ENCODE measurements around the gene KANK4.

The KANK4 gene

DNA sequence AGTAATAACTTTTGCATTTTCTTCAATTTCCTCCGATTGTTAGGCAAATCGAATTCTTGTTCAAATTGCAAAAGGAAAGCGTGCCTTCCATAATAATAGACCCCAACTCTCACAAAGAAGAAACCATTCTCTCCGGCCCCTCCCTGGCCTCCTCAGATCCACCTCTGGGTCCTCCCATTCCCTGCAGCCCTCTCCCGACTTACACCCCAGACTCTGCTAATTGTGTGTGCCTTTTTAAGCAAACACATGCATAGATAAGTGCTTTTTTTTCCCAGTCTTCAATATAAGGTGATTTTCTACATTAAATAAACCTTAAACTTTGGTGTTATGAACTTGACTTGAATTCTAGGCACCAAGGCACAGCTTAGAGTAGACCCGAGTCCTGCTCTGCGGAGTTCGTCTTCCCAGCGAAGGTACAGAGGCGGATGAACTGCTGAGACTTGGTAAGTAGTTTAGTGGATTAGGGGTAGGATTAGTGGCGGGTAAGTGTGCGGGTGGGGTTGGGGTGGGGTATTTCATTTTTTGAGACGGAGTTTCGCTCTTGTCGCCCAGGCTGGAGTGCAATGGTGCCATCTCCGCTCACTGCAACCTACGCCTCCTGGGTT is 123.0 kb downstream of the KANK4 start:
- no peak for DNase-seq

GRCh38 chr1:62194651-62195544 is 124.3 kb downstream of the KANK4 start, which contains the start of gene L1TD1:
Gene L1TD1, plus strand, starts transcription at chr1:62194849. Its CDS starts 11,780 bp downstream, at chr1:62206629.
- DNase-seq, result no peak

- DNase-seq, result no peak
Measured at GRCh38 chr1:62188111-62188510, 131.1 kb downstream of the KANK4 start.

DNA sequence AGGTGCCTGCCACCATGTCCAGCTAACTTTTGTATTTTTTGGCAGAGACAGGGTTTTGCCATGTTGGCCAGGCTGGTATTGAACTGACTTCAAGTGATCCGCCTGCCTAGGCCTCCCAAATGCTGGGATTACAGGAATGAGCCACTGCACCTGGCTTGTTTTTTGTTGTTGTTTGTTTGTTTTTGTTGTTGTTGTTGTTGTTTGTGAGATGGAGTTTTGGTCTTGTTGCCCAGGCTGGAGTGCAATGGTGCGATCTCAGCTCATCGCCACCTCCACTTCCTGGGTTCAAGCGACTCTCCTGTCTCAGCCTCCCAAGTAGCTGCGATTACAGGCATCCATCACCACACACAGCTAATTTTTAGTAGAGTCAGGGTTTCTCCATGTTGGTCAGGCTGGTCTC is 131.7 kb downstream of the KANK4 start:
- no peak for DNase-seq

Data from NCI-H1092 treated with DMSO at 0.1 percent for 48 hours (cell line).